ENCODE results near the gene UBN2. TPM values are rescaled to one million over a fixed set of nuclear protein-coding genes. Genes with fewer than 3 reads are reported as not detected.

Gene UBN2
- total RNA-seq, 1 experiment from 2014 or later, result 39.0 TPM

DNA sequence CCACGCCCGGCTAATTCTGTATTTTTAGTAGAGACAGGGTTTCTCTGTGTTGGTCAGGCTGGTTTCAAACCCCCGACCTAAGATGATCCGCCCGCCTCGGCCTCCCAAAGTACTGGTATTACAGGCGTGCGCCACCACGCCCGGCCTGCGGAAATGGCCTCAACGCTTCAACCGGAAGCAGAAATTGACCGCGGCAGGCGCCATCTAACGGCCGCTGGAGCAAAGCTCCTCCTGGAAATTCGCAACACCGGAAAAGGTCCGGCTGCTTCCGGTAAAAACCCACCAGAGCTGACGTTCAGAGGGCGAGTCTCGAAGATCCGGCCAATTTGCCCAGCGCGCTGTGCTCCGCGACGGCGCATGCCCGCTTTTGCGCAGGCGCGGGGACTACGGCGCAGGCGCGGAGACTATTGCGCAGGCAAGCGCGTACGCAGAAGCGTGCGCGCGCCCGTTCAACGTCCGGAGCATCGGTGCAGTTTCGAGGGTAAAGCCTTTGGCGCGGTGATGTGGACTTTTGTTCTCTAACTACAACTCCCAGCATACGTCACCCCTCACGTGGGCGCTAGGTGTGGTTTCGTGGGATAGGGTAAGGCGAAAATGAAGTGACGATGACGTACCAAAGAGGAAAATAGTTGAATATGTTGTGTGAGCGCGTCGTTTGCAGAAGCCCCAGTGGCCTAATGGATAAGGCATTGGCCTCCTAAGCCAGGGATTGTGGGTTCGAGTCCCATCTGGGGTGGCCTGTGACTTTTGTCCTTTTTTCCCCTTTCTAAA lies 109.2 kb downstream of the UBN2 start:
- peak overlapping the region; percentile 92 for H3K4me3 Mint-ChIP-seq
- peaks cover 9% of the 10 kb centered on the region for H3K27me3 Mint-ChIP-seq (ENCODE audit: low read depth)
- H3K36me3 Mint-ChIP-seq, result peaks cover 10% of the 10 kb centered on the region
- peak; percentile 94 for DNase-seq (ENCODE audit: low spot score)
- peak; percentile 70 for ATAC-seq
- POLR2A ChIA-PET, result interaction anchor here (0.5 to 1.8 kb wide), 4 partner anchors 19 to 257 kb away, joined by 3 to 12 read pairs (median 4); partner anchors contain the start of gene LUC7L2
- H3K27ac Mint-ChIP-seq, result peak overlapping the region; percentile 99
- H3K9me3 Mint-ChIP-seq, result peaks cover 10% of the 10 kb centered on the region
- CTCF ChIA-PET, result interaction anchor here (0.6 to 2.2 kb wide), 17 partner anchors 11 to 365 kb away, joined by 3 to 20 read pairs (median 4); partner anchors contain the start of gene LUC7L2
- peaks cover 7% of the 10 kb centered on the region for H3K4me1 Mint-ChIP-seq
- TF ChIP-seq ZSCAN18 (CRISPR knock-in tag; IDR thresholded peaks at IDR 0.05), result no peak
- peak; percentile 33; the same call in 1 of the 2 replicates for TF ChIP-seq FOXK1 (CRISPR knock-in tag; IDR thresholded peaks at IDR 0.05)
- TF ChIP-seq RELA (CRISPR knock-in tag; IDR thresholded peaks at IDR 0.05; ENCODE audit: borderline replicate concordance), result no peak
- TF ChIP-seq ZNF232 (CRISPR knock-in tag; IDR thresholded peaks at IDR 0.05), result peak; percentile 30; the same call in 1 of the 2 replicates
- peak; percentile 79 for TF ChIP-seq GABPB1 (CRISPR knock-in tag; IDR thresholded peaks at IDR 0.05)
- TF ChIP-seq NR2C2 (CRISPR knock-in tag; IDR thresholded peaks at IDR 0.05), result 0 out of 2 replicates have a peak, but pooled peaks have one; percentile 19
- peak; percentile 63; the same call in 1 of the 2 replicates for TF ChIP-seq ZNF121 (CRISPR knock-in tag; IDR thresholded peaks at IDR 0.05)
- no peak for TF ChIP-seq ZNF671 (CRISPR knock-in tag; IDR thresholded peaks at IDR 0.05)
- TF ChIP-seq NR1H2 (CRISPR knock-in tag; IDR thresholded peaks at IDR 0.05), result no peak
- TF ChIP-seq, protein P1, sequence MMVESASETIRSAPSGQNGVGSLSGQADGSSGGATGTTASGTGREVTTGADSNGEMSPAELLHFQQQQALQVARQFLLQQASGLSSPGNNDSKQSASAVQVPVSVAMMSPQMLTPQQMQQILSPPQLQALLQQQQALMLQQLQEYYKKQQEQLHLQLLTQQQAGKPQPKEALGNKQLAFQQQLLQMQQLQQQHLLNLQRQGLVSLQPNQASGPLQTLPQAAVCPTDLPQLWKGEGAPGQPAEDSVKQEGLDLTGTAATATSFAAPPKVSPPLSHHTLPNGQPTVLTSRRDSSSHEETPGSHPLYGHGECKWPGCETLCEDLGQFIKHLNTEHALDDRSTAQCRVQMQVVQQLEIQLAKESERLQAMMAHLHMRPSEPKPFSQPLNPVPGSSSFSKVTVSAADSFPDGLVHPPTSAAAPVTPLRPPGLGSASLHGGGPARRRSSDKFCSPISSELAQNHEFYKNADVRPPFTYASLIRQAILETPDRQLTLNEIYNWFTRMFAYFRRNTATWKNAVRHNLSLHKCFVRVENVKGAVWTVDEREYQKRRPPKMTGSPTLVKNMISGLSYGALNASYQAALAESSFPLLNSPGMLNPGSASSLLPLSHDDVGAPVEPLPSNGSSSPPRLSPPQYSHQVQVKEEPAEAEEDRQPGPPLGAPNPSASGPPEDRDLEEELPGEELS (CRISPR knock-in tag; IDR thresholded peaks at IDR 0.05), result peak; percentile 65; the same call in 1 of the 2 replicates
- TF ChIP-seq ZNF425 (CRISPR knock-in tag; conservative IDR thresholded peaks at IDR 0.05), result 0 out of 2 replicates have a peak, but pooled peaks have one; percentile 35
- TF ChIP-seq TP53 (CRISPR knock-in tag; IDR thresholded peaks at IDR 0.05), result no peak
- TF ChIP-seq USF1 (CRISPR knock-in tag; IDR thresholded peaks at IDR 0.05), result peak; percentile 99
- TF ChIP-seq, protein P2, sequence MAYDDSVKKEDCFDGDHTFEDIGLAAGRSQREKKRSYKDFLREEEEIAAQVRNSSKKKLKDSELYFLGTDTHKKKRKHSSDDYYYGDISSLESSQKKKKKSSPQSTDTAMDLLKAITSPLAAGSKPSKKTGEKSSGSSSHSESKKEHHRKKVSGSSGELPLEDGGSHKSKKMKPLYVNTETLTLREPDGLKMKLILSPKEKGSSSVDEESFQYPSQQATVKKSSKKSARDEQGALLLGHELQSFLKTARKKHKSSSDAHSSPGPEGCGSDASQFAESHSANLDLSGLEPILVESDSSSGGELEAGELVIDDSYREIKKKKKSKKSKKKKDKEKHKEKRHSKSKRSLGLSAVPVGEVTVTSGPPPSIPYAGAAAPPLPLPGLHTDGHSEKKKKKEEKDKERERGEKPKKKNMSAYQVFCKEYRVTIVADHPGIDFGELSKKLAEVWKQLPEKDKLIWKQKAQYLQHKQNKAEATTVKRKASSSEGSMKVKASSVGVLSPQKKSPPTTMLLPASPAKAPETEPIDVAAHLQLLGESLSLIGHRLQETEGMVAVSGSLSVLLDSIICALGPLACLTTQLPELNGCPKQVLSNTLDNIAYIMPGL (CRISPR knock-in tag; IDR thresholded peaks at IDR 0.05), result peak; percentile 72; the same call in 1 of the 2 replicates
- peak; percentile 98 for TF ChIP-seq GTF2I (CRISPR knock-in tag; conservative IDR thresholded peaks at IDR 0.05)
- peak; percentile 98 for TF ChIP-seq ETV6 (CRISPR knock-in tag; IDR thresholded peaks at IDR 0.05)
- TF ChIP-seq CDX4 (CRISPR knock-in tag; IDR thresholded peaks at IDR 0.05; ENCODE audit: borderline replicate concordance), result no peak
- peak; percentile 85 for TF ChIP-seq MYBL2 (CRISPR knock-in tag; IDR thresholded peaks at IDR 0.05)
- TF ChIP-seq, protein P3, sequence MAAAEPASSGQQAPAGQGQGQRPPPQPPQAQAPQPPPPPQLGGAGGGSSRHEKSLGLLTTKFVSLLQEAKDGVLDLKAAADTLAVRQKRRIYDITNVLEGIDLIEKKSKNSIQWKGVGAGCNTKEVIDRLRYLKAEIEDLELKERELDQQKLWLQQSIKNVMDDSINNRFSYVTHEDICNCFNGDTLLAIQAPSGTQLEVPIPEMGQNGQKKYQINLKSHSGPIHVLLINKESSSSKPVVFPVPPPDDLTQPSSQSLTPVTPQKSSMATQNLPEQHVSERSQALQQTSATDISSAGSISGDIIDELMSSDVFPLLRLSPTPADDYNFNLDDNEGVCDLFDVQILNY (CRISPR knock-in tag; IDR thresholded peaks at IDR 0.05), result peak; percentile 36; the same call in 1 of the 2 replicates
- peak; percentile 92 for TF ChIP-seq MAX (CRISPR knock-in tag; IDR thresholded peaks at IDR 0.05)
- peak; percentile 65; the same call in 1 of the 2 replicates for TF ChIP-seq AR (CRISPR knock-in tag; IDR thresholded peaks at IDR 0.05)
- TF ChIP-seq ZNF396 (CRISPR knock-in tag; IDR thresholded peaks at IDR 0.05; ENCODE audit: borderline replicate concordance), result 0 out of 2 replicates have a peak, but pooled peaks have one; percentile 79
- TF ChIP-seq PRRX2 (CRISPR knock-in tag; IDR thresholded peaks at IDR 0.05), result peak; percentile 80; the same call in 1 of the 2 replicates
- TF ChIP-seq SP1 (CRISPR knock-in tag; conservative IDR thresholded peaks at IDR 0.05), result peak; percentile 50
